Measurements from ENCODE around the gene SUFU.
"Not testable (repeated sequence)": the region's sequence is repeated elsewhere in the genome, so short reads cannot be mapped to it uniquely, and the experiment has no call there.

SUFU gene

GRCh38 chr10:102515724-102516123, 12.0 kb downstream of the SUFU start:
- DNase-seq, result no peak

- DNase-seq, result peak; percentile 27
These were observed 13.8 kb downstream of the SUFU start for GRCh38 chr10:102517553-102517952.

GRCh38 chr10:102519246-102519825, 15.6 kb downstream of the SUFU start:
- no peak for DNase-seq

GRCh38 chr10:102522874-102523249, 19.1 kb downstream of the SUFU start:
- no peak for DNase-seq

- no peak for DNase-seq
These were observed 19.7 kb downstream of the SUFU start for GRCh38 chr10:102523250-102524029.

- no peak for DNase-seq
These were observed 21.0 kb downstream of the SUFU start for GRCh38 chr10:102524746-102525145.

GRCh38 chr10:102527546-102527945, 23.8 kb downstream of the SUFU start:
- DNase-seq, result no peak

GRCh38 chr10:102534333-102534732, 30.6 kb downstream of the SUFU start:
- no peak for DNase-seq

- DNase-seq, result not testable (repeated sequence)
These were observed 31.2 kb downstream of the SUFU start for GRCh38 chr10:102534966-102535365.

GRCh38 chr10:102535481-102536147, 31.8 kb downstream of the SUFU start:
- DNase-seq, result no peak

- no peak for DNase-seq
These were observed 33.6 kb downstream of the SUFU start for GRCh38 chr10:102537367-102537766.

GRCh38 chr10:102537948-102538347, 34.2 kb downstream of the SUFU start:
- DNase-seq, result no peak

GRCh38 chr10:102538811-102539210, 35.0 kb downstream of the SUFU start:
- no peak for DNase-seq

- no peak for DNase-seq
These were observed 36.3 kb downstream of the SUFU start for GRCh38 chr10:102540023-102540422.

- DNase-seq, result no peak
These were observed 39.1 kb downstream of the SUFU start for GRCh38 chr10:102542800-102543418.

GRCh38 chr10:102545265-102545871, 41.6 kb downstream of the SUFU start:
- DNase-seq, result no peak

- no peak for DNase-seq
These were observed 42.2 kb downstream of the SUFU start for GRCh38 chr10:102545997-102546396.

GRCh38 chr10:102546606-102547320, 43.0 kb downstream of the SUFU start:
- no peak for DNase-seq

- no peak for DNase-seq
These were observed 45.8 kb downstream of the SUFU start for GRCh38 chr10:102549549-102549948.

GRCh38 chr10:102550636-102551210, 47.0 kb downstream of the SUFU start:
- DNase-seq, result no peak

- no peak for DNase-seq
These were observed 48.8 kb downstream of the SUFU start for GRCh38 chr10:102552533-102552932.

GRCh38 chr10:102553771-102554170, 50.0 kb downstream of the SUFU start:
- DNase-seq, result no peak
